Bronchial epithelial cell (primary cell): ENCODE measurements around the gene NT5DC2. TPM values are rescaled to one million over a fixed set of nuclear protein-coding genes. Genes with fewer than 3 reads are reported as not detected.

Source experiments
- DNase-seq: peaks from one replicate; pipeline ENCODE4 v3.0.0-alpha.2; 2010; ENCODE audit warnings: low read depth
- FAIRE-seq: peaks from 2 replicates; lab custom pipeline; 2011; peaks lifted over from hg19 to GRCh38; lab: Jason Lieb, UNC
- H3K27me3 ChIP-seq: 2 replicates; pipeline ENCODE4 v1.5.1; 2011; ENCODE audit warnings: low read length; ENCODE audit not compliant: control insufficient read depth, insufficient read depth
- H3K36me3 ChIP-seq: 2 replicates; pipeline ENCODE4 v1.5.1; 2011; ENCODE audit warnings: low read length; ENCODE audit not compliant: control insufficient read depth, insufficient read depth
- H3K4me3 ChIP-seq: 2 replicates; pipeline ENCODE4 v1.5.1; 2011; ENCODE audit warnings: mild to moderate bottlenecking, low read depth, low read length, control low read depth
- total RNA-seq: library from RNA; depleted of rRNA; stranded (reverse); fragments of >200 nt; gene quantifications from 2 replicates; pipeline ENCODE4 v1.2.1, GENCODE V29; 2014
- TF ChIP-seq, protein P1 (sequence below): IDR thresholded peaks from 2 replicates; pipeline ENCODE4 v1.5.1; 2011; ENCODE audit warnings: mild to moderate bottlenecking, moderate library complexity, low read length, control low read depth, inconsistent platforms; ENCODE audit not compliant: insufficient read depth, severe bottlenecking

The NT5DC2 gene
- total RNA-seq, 1 donor from 2014 or later, result 29.7 TPM

DNA sequence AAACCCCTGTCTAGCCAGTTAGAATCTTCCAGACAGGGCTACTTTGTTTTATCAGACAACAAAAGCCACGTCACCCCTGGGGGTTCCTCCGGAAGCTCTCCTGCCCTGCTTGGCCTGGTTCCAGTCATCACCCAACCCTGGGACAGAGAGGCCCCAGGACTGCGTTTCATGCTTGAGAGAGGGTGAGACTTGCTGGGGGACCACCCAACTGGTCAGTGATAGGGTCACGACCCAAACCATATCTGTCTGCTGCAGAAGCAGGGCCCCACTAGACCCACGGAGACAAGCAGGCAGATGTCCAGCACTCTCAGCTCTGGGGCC, 1.2 kb downstream of the NT5DC2 start:
- Histone ChIP-seq H3K36me3 (peaks cover 16% of the 10 kb centered on the region), H3K27me3 (no peaks in the 10 kb centered on the region), H3K4me3 (peak overlapping the region; percentile 65)
- TF ChIP-seq, protein P1, sequence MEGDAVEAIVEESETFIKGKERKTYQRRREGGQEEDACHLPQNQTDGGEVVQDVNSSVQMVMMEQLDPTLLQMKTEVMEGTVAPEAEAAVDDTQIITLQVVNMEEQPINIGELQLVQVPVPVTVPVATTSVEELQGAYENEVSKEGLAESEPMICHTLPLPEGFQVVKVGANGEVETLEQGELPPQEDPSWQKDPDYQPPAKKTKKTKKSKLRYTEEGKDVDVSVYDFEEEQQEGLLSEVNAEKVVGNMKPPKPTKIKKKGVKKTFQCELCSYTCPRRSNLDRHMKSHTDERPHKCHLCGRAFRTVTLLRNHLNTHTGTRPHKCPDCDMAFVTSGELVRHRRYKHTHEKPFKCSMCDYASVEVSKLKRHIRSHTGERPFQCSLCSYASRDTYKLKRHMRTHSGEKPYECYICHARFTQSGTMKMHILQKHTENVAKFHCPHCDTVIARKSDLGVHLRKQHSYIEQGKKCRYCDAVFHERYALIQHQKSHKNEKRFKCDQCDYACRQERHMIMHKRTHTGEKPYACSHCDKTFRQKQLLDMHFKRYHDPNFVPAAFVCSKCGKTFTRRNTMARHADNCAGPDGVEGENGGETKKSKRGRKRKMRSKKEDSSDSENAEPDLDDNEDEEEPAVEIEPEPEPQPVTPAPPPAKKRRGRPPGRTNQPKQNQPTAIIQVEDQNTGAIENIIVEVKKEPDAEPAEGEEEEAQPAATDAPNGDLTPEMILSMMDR, result no peak
- no peak for FAIRE-seq
- DNase-seq, result peak; percentile 55

GRCh38 chr3:52531860-52532516, 1.7 kb downstream of the NT5DC2 start:
- DNase-seq, result no peak

DNA sequence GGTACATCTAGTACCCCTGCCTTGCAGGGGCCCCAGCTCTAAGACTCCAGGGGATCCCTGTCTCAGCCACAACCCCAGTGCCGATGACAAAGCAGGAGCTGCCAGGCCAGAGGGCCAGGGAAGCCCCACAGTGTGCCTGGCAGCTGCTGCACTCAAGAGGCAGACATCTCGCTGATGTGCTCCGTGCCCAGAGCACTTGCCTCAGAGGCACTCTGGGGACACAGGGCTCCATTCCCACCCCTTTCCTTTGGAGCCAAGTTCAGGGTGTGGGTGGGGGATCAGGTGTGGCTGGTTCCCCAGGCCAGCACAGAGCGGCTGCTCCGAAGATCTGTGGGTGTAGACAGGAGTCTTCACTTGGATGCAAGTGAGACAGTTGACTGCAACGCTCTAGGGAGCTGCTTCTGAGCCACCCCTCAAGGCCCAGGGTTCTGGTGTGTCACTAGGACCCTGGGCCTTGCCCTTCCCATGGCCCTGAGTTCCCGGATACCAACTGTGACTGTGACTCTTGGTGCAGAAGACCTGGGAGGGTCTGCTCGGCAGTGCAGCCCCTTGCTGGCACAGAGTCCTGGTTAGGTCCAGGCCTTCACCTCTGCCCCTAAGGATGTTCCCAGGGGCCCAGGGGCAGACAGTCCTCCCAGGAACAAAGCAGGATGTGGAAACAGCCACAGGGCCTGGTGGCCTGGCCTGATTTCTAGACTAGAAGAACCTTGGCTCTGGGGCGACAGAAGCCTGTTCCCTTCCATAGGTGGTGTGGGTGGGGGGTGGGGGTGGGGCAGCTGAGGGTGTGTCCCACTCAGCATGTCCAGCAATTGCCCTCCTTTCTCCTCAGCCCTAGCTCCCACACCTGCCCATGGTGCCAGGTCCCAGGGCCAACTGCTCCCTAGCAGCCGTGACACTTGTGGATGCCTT, 2.5 kb downstream of the NT5DC2 start:
- DNase-seq, result no peak
- TF ChIP-seq, protein P1, result no peak
- H3K36me3 ChIP-seq, result peaks cover 18% of the 10 kb centered on the region
- no peaks in the 10 kb centered on the region for H3K27me3 ChIP-seq
- no peak overlapping the region for H3K4me3 ChIP-seq
- FAIRE-seq, result peak; percentile 28

More at GRCh38 chr3:52531860-52532516, 1.7 kb downstream of the NT5DC2 start:
- TF ChIP-seq, protein P1, result no peak
- Histone ChIP-seq H3K27me3 (no peaks in the 10 kb centered on the region), H3K4me3 (no peak overlapping the region), H3K36me3 (peaks cover 18% of the 10 kb centered on the region)
- FAIRE-seq, result no peak

- DNase-seq, result no peak
- Histone ChIP-seq H3K36me3 (peaks cover 18% of the 10 kb centered on the region), H3K27me3 (no peaks in the 10 kb centered on the region), H3K4me3 (no peak overlapping the region)
- FAIRE-seq, result no peak
- TF ChIP-seq, protein P1, result no peak
These were observed 4.0 kb downstream of the NT5DC2 start for GRCh38 chr3:52529376-52530333.

DNA sequence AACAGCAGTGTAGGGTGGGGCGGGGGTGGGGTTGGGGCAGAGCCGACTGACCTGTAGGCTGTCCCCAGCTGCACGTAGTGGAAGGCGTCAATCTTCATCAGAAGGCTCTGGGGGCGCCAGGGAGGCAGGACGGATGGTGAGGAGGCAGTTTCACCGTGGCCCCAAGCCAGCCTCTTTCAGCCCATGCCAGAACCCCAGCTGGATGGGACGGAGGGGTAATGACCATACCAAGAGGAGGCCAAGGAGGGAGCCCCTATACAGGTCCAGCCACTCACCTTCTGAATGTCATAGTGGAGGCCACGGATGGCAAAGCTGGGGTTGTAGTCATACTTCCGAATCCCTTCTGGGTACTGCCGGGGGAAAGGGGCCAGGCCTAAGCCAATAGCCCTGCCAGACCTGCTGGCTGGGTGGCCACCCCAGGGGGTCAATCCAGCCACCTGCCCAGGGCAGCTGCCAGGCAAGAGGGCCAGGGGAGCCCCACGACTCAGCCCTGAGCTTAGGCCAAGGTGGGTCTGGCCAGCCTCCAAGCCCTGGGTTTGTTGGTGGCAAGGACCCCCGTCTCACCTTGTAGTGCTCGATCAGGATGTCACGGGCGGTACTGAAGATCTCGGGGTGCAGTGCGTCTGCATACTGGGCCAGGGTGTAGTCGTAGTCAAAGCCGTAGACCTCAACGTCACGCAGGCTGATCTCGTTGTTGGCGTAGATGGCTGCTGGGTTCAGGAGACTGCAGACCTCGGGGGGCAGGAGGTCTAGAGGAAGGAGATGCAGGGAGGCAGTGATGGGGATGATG, 4.9 kb downstream of the NT5DC2 start:
- Histone ChIP-seq H3K36me3 (peaks cover 22% of the 10 kb centered on the region), H3K27me3 (no peaks in the 10 kb centered on the region), H3K4me3 (no peak overlapping the region)
- DNase-seq (no peak), FAIRE-seq (no peak)
- TF ChIP-seq, protein P1, result no peak
